ENCODE data around the gene FAM124A. TPM values are rescaled to one million over a fixed set of nuclear protein-coding genes. Genes with fewer than 3 reads are reported as not detected.

Gene FAM124A
- total and polyA plus RNA-seq, 2 donors (not counting 1 experiment from before 2014, with no cell fraction given) = 1.7 to 4.8 TPM

GRCh38 chr13:51329606-51330005 is 107.4 kb downstream of the FAM124A start:
- Histone ChIP-seq H3K36me3 (ENCODE audit: control insufficient read depth, insufficient read depth, low read length) (no peaks in the 10 kb centered on the region), H3K4me2 (ENCODE audit: extremely low read depth, insufficient read depth, low read length) (no peak overlapping the region), H3K27ac (ENCODE audit: insufficient read depth, low read length) (no peak overlapping the region), H3K79me2 (ENCODE audit: control insufficient read depth, insufficient read depth, low read length) (no peaks in the 10 kb centered on the region), H3K4me3 (replicated peaks in 1 of 4; ENCODE audit: control extremely low read depth in 1 of 4, insufficient read depth in 1 of 4, low read depth in 3 of 4, low read length in 4 of 4) (no peak overlapping the region), H3K4me1 (ENCODE audit: control insufficient read depth, extremely low read depth, insufficient read depth, low read length) (no peaks in the 10 kb centered on the region), H4K20me1 (ENCODE audit: control insufficient read depth, extremely low read depth, insufficient read depth, low read length) (no peaks in the 10 kb centered on the region), H3K9me3 (ENCODE audit: control insufficient read depth, insufficient read depth, low read depth, low read length) (no peaks in the 10 kb centered on the region), H3K9ac (ENCODE audit: insufficient read depth, low read length) (no peak overlapping the region), H2AFZ (ENCODE audit: low read length) (no peak overlapping the region), H3K27me3 (ENCODE audit: control insufficient read depth, insufficient read depth, low read length) (no peaks in the 10 kb centered on the region)
- DNase-seq (ENCODE audit: low read depth in 2 of 2) = no peak
- TF ChIP-seq, protein P1, sequence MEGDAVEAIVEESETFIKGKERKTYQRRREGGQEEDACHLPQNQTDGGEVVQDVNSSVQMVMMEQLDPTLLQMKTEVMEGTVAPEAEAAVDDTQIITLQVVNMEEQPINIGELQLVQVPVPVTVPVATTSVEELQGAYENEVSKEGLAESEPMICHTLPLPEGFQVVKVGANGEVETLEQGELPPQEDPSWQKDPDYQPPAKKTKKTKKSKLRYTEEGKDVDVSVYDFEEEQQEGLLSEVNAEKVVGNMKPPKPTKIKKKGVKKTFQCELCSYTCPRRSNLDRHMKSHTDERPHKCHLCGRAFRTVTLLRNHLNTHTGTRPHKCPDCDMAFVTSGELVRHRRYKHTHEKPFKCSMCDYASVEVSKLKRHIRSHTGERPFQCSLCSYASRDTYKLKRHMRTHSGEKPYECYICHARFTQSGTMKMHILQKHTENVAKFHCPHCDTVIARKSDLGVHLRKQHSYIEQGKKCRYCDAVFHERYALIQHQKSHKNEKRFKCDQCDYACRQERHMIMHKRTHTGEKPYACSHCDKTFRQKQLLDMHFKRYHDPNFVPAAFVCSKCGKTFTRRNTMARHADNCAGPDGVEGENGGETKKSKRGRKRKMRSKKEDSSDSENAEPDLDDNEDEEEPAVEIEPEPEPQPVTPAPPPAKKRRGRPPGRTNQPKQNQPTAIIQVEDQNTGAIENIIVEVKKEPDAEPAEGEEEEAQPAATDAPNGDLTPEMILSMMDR (conservative IDR thresholded peaks at IDR 0.05 in 1 of 2, IDR thresholded peaks at IDR 0.05 in 1 of 2; ENCODE audit: low read depth in 1 of 2, low read length in 2 of 2) = no peak
- no peak for TF ChIP-seq EZH2 (IDR thresholded peaks at IDR 0.05; ENCODE audit: low read length, missing control alignments)

DNA sequence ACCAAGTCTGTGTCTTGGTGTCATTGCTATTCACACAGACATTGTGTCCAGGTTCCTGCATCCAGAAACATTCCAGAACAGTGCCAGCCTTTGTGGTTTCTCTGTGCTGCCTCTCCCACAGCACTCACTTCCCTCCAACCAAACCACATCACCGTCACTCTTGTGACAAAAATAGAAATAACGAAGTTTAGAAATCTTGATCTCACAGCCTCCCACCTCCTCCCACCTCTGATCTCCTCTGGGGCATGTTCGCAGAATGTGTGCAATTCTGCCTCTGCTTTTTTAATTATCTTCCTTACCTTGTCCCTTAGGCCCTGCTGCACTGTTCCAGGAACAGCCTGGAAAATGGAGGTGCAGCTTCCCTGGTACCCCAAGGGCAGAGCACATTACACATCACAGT is 108.6 kb downstream of the FAM124A start:
- Histone ChIP-seq H3K9ac (ENCODE audit: insufficient read depth, low read length) (no peak overlapping the region), H3K79me2 (ENCODE audit: control insufficient read depth, insufficient read depth, low read length) (no peaks in the 10 kb centered on the region), H3K4me3 (replicated peaks in 1 of 4; ENCODE audit: control extremely low read depth in 1 of 4, insufficient read depth in 1 of 4, low read depth in 3 of 4, low read length in 4 of 4) (no peak overlapping the region), H2AFZ (ENCODE audit: low read length) (no peak overlapping the region), H3K4me1 (ENCODE audit: control insufficient read depth, extremely low read depth, insufficient read depth, low read length) (no peaks in the 10 kb centered on the region), H3K9me3 (ENCODE audit: control insufficient read depth, insufficient read depth, low read depth, low read length) (no peaks in the 10 kb centered on the region), H3K4me2 (ENCODE audit: extremely low read depth, insufficient read depth, low read length) (no peak overlapping the region), H3K27ac (ENCODE audit: insufficient read depth, low read length) (no peak overlapping the region), H3K36me3 (ENCODE audit: control insufficient read depth, insufficient read depth, low read length) (no peaks in the 10 kb centered on the region), H3K27me3 (ENCODE audit: control insufficient read depth, insufficient read depth, low read length) (no peaks in the 10 kb centered on the region), H4K20me1 (ENCODE audit: control insufficient read depth, extremely low read depth, insufficient read depth, low read length) (no peaks in the 10 kb centered on the region)
- TF ChIP-seq, protein P1 (conservative IDR thresholded peaks at IDR 0.05 in 1 of 2, IDR thresholded peaks at IDR 0.05 in 1 of 2; ENCODE audit: low read depth in 1 of 2, low read length in 2 of 2) = no peak
- no peak for TF ChIP-seq EZH2 (IDR thresholded peaks at IDR 0.05; ENCODE audit: low read length, missing control alignments)
- peak in 1 of 2 donors; percentile 78 for DNase-seq (ENCODE audit: low read depth in 2 of 2)

GRCh38 chr13:51331354-51331861 is 109.2 kb downstream of the FAM124A start:
- Histone ChIP-seq H3K9me3 (ENCODE audit: control insufficient read depth, insufficient read depth, low read depth, low read length) (no peaks in the 10 kb centered on the region), H3K4me2 (ENCODE audit: extremely low read depth, insufficient read depth, low read length) (no peak overlapping the region), H3K4me1 (ENCODE audit: control insufficient read depth, extremely low read depth, insufficient read depth, low read length) (no peaks in the 10 kb centered on the region), H3K27ac (ENCODE audit: insufficient read depth, low read length) (no peak overlapping the region), H4K20me1 (ENCODE audit: control insufficient read depth, extremely low read depth, insufficient read depth, low read length) (no peaks in the 10 kb centered on the region), H3K9ac (ENCODE audit: insufficient read depth, low read length) (no peak overlapping the region), H3K4me3 (replicated peaks in 1 of 4; ENCODE audit: control extremely low read depth in 1 of 4, insufficient read depth in 1 of 4, low read depth in 3 of 4, low read length in 4 of 4) (no peak overlapping the region), H3K79me2 (ENCODE audit: control insufficient read depth, insufficient read depth, low read length) (no peaks in the 10 kb centered on the region), H3K27me3 (ENCODE audit: control insufficient read depth, insufficient read depth, low read length) (no peaks in the 10 kb centered on the region), H2AFZ (ENCODE audit: low read length) (no peak overlapping the region), H3K36me3 (ENCODE audit: control insufficient read depth, insufficient read depth, low read length) (no peaks in the 10 kb centered on the region)
- TF ChIP-seq, protein P1 (conservative IDR thresholded peaks at IDR 0.05 in 1 of 2, IDR thresholded peaks at IDR 0.05 in 1 of 2; ENCODE audit: low read depth in 1 of 2, low read length in 2 of 2) = no peak
- no peak for TF ChIP-seq EZH2 (IDR thresholded peaks at IDR 0.05; ENCODE audit: low read length, missing control alignments)
- DNase-seq (ENCODE audit: low read depth in 2 of 2) = no peak

All from fibroblast of lung (primary cell).